Measurements from ENCODE around the gene RGS2.

The RGS2 gene

DNA sequence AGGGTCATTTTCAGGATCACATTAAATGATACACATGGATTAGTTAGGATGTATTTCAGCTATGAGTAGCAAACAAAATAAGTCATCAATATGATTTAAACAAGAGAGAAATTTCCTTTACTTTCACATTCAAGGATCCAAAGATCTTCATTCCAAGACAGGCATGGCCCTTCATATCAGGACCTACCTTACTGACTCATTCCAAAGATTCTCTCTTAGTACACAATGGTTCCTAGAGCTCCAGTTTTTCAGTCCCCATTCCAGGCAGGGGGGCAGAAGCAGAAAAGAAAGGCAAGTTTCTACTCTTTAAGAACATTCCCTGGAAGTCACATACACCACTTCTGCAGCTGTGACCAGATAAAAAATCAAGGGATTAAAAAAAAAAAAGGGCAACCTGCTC lies 23.7 kb downstream of the RGS2 start:
- no peak for DNase-seq

DNA sequence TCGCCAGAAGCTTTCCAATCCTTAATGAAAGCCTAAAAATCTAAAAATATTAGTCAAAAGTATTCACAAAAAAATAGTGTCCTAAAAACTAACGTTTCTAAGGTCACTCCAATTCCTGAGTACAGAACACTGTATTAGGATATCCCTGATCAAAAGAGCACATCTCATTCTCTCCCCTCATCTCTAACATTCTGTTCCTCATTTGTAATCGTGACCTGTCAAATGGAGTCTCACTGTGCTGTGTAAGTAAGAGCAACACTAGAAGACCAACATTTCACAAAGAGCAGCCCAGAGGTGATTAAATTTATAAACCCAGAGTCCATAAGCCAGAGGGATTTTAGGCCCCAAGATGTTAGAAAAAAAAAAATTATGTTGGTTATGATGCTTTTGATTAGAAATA lies 26.3 kb downstream of the RGS2 start:
- no peak for DNase-seq

- no peak for DNase-seq
These were observed 30.6 kb downstream of the RGS2 start for GRCh38 chr1:192839162-192840066.

GRCh38 chr1:192844360-192844759 lies 35.5 kb downstream of the RGS2 start:
- no peak for DNase-seq

DNA sequence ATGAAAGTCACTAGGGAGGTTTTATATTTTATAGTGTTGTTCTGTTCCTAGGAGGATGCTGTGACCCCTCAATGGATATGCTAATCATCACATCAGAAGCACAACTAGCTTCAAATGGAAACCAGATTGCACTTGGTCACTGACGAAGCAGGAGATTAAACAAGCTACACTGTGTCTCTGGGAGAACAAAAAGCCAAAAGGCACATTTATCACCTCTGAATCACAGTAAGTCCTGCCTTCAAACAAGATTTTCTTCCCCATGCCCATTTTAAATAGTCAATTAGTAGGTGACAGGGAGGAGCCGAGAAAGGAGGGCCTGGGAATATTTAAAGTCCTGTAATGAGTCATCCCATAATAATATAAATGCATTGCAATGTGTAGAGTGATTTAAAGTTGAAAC lies 38.1 kb downstream of the RGS2 start:
- DNase-seq = peak; percentile 48

GRCh38 chr1:192849011-192849410 lies 40.2 kb downstream of the RGS2 start:
- DNase-seq = no peak

- DNase-seq = no peak
These were observed 40.6 kb downstream of the RGS2 start for GRCh38 chr1:192849442-192849841.

GRCh38 chr1:192852001-192852947 lies 43.4 kb downstream of the RGS2 start:
- no peak for DNase-seq

GRCh38 chr1:192858456-192858855 lies 49.6 kb downstream of the RGS2 start:
- DNase-seq = no peak

- DNase-seq = no peak
These were observed 51.0 kb downstream of the RGS2 start for GRCh38 chr1:192859808-192860207.

- DNase-seq = no peak
These were observed 51.8 kb downstream of the RGS2 start for GRCh38 chr1:192860478-192861185.

DNA sequence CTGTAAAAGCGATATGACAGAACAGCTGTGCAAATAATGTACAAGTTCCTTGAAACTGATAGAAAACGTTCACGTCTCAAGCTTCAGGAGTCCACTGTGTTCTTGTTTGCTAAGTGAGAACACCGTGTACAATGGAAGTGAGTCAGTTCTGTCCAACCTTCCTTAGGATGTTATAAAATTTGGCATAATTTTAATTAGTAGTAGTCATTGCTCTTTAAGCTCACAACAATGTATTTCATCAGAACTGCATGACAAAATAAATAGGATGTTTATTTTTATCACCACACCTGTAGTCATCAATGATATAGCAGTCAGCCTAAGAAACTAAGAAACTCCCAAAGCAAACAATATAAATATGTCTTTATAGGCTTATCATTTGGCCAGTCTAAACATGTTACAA lies 53.0 kb downstream of the RGS2 start:
- no peak for DNase-seq

All from fibroblast of upper back skin (primary cell).